Measurements from ENCODE around the gene NAA10.

- TF ChIP-seq CTCF (IDR thresholded peaks at IDR 0.05) (no peak), EP300 (IDR thresholded peaks at IDR 0.05) (no peak), POLR2A (IDR thresholded peaks at IDR 0.05) (no peak), POLR2AphosphoS5 (IDR thresholded peaks at IDR 0.05) (no peak)
These were observed 6.0 kb downstream of the NAA10 start for GRCh38 chrX:153928846-153929245.
